Measurements from ENCODE around the gene VWF.

GRCh38 chr12:5921027-5921909, 203.2 kb downstream of the VWF start:
- TF ChIP-seq CTCF (IDR thresholded peaks at IDR 0.05; ENCODE audit: low read length) = no peak
- no peak for TF ChIP-seq EZH2 (IDR thresholded peaks at IDR 0.05; ENCODE audit: borderline replicate concordance, low read length)

Measured in OCI-LY1 (cell line).